Measurements from ENCODE around the gene COL10A1.

Gene COL10A1

DNA sequence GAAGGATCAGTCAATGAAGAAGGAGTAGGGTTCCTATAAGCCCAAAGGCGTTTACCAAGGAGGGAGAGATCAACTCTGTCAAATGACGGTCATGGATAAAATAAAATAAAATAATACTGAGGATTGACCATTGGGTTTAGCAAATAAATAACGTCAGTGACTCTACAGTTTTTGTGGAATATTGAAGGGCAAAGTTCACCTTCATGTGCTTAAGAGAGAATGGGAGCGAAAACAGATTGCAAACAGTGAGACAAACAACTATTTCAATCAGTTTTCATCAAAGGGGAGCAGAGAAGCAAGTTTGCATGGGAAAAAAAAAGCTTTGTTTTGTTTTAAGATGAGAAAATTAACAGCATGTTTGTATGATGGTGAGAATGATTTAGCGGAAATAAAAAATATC is 42.9 kb downstream of the COL10A1 start:
- no peak for DNase-seq (ENCODE audit: low spot score)

DNA sequence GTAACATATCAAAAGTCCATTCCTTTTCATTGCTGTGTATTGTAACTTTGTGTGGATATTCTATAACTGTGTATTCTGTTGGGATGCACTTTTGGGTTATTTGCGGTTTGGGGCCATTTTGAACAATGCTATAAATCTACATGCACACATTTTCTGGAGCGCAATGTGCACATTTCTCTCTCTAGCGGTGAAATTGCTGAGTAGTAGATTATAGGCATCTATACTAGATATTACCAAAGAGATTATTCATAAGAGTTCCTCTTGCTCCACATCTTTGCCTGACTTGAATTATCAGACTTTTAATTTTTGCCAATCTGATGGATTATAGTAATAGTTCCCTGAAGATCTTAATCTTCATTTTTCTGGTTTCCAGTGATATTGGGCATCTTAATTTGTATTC is 47.0 kb downstream of the COL10A1 start:
- DNase-seq (ENCODE audit: low spot score): no peak

- no peak for DNase-seq (ENCODE audit: low spot score)
Measured at GRCh38 chr6:116078522-116078921, 47.4 kb downstream of the COL10A1 start.

- DNase-seq (ENCODE audit: low spot score): no peak
Measured at GRCh38 chr6:116074732-116075390, 51.1 kb downstream of the COL10A1 start.

DNA sequence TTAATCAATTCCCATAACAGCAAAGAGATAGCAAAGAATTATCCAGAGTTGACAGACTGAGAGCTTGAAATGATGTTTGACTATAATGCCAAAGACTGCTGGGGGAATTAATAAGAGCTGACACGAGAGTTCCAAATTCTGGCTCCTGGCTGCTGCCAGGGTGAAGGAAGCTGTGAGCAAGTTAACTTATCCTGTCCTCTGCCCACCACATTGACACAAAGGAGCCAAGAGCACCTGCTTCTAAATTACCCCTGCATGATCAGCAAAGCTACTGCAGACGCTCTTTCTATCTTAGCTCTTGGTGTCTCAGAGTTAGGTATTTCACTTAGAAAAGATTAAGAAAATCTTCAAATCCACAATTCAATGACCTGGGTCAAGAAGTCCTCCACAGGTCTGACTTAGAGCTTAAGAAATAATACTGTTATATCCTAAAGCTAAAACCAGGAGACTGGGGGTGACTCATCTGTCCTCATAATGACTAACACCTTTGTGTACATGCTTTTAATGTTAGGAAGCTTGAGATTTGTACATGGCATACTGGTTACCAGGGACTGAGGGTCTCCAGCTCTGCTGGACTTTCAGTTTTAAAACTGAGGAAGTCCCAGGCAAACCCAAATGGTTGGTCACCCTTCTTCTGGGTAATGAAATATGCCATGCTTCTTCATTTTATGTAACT is 52.0 kb downstream of the COL10A1 start:
- no peak for DNase-seq (ENCODE audit: low spot score)

DNA sequence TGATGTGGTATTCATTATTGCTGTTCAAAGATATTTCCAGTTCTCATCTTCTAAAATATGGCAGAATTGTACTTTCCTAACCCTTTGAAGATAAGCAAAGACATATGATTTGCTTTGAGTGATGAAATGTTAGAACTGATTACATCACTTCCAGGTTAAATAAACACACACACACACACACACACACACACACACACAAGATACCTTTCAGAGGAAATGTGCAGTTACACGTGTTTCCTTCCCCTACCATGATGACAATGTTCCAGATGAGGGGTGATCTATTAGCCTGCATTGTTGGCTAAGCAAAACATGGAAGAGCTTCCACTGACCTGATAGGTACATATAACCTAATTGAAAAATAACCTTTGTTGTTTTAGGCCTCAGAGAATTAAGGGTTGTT is 53.6 kb downstream of the COL10A1 start:
- no peak for DNase-seq (ENCODE audit: low spot score)

DNA sequence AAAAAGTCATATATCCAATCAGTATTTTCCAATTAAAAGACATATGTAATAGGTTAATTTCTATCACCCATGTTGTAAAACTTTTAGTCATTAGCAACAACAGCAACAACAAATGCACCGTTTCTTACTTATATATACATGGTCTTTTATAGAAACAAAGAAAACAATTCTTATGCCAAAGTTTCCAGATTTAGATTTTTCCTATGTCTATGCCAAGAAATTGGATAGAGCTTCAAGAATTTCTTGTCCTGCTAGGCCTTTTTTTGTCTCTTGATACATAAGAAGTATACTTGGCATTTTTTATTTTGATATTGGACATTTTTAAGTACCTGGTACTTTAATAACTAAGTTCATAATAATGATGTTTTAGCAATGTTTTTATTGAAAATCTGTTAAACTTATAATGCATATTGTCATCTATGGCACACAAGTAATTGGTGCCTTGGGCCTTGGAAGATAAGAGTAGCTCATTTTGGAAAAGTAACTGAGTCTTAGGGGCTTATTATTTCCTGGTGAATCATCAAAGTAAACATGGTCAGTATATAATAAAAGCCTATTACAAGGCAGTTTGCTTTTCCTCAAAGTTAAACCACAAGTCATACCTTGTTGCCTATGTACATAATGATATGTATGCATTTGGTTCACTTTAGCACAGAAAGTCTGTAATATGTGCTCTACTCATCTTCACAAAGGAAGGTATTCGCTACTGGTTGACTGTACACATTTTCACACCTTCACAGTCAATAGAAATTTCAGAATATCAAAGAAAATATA is 55.1 kb downstream of the COL10A1 start:
- no peak for DNase-seq (ENCODE audit: low spot score)

- no peak for DNase-seq (ENCODE audit: low spot score)
Measured at GRCh38 chr6:116070101-116070500, 55.8 kb downstream of the COL10A1 start.
